ENCODE data around the gene MYBPC1. TPM values are rescaled to one million over a fixed set of nuclear protein-coding genes. Genes with fewer than 3 reads are reported as not detected.

Gene MYBPC1
- total and polyA plus RNA-seq, 2 of the 13 experiments (the other 11 are each of a cell fraction or from before 2014, with no cell fraction given) = 0.31 to 0.53 TPM

DNA sequence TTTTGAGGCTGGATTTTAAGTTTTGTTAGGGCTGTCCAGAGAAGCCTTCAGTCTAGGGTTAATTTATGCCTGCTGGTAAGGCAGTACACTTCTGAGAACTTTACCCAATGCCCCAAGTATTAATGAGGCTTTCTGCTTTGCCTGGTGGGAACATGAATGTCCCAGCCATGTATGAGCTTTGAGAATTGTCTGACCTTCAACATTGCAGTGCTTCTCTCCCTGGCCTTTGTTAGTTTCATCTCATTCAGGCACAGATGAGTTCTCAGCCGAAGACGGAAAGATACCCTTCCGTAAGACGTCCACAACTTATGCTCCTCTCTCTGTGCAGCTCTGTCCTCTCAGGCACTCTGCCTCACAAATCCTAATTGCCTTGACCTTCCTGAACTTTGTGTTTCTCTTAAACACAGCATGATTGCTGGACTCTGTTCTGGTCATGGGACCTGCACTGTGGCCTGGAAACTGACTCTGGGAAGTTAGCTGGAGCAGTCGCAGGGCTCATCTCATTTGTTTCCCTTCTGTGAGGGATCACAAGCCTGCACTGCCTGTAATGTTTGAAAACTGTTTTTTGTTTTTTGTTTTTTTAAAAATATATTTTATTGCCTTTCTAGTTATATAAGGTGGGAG, 118.4 kb downstream of the MYBPC1 start (continued):
- TF ChIP-seq, protein P1, sequence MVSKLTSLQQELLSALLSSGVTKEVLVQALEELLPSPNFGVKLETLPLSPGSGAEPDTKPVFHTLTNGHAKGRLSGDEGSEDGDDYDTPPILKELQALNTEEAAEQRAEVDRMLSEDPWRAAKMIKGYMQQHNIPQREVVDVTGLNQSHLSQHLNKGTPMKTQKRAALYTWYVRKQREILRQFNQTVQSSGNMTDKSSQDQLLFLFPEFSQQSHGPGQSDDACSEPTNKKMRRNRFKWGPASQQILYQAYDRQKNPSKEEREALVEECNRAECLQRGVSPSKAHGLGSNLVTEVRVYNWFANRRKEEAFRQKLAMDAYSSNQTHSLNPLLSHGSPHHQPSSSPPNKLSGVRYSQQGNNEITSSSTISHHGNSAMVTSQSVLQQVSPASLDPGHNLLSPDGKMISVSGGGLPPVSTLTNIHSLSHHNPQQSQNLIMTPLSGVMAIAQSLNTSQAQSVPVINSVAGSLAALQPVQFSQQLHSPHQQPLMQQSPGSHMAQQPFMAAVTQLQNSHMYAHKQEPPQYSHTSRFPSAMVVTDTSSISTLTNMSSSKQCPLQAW (CRISPR knock-in tag; IDR thresholded peaks at IDR 0.05) = peak; percentile 91
- TF ChIP-seq SIX1 (CRISPR knock-in tag; IDR thresholded peaks at IDR 0.05; ENCODE audit: borderline replicate concordance) = peak; percentile 67
- TF ChIP-seq SIX4 (CRISPR knock-in tag; IDR thresholded peaks at IDR 0.05) = peak; percentile 58; the same call in 1 of the 2 replicates
- no peak for TF ChIP-seq ZNF367 (CRISPR knock-in tag; IDR thresholded peaks at IDR 0.05; ENCODE audit: borderline replicate concordance)
- no peak for TF ChIP-seq ATAD3A (CRISPR knock-in tag; IDR thresholded peaks at IDR 0.05)
- TF ChIP-seq MIER2 (CRISPR knock-in tag; IDR thresholded peaks at IDR 0.05) = peak; percentile 63; the same call in 1 of the 2 replicates
- TF ChIP-seq, protein P2, sequence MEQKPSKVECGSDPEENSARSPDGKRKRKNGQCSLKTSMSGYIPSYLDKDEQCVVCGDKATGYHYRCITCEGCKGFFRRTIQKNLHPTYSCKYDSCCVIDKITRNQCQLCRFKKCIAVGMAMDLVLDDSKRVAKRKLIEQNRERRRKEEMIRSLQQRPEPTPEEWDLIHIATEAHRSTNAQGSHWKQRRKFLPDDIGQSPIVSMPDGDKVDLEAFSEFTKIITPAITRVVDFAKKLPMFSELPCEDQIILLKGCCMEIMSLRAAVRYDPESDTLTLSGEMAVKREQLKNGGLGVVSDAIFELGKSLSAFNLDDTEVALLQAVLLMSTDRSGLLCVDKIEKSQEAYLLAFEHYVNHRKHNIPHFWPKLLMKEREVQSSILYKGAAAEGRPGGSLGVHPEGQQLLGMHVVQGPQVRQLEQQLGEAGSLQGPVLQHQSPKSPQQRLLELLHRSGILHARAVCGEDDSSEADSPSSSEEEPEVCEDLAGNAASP (CRISPR knock-in tag; IDR thresholded peaks at IDR 0.05; ENCODE audit: borderline replicate concordance) = peak; percentile 93
- TF ChIP-seq FOXA3 (CRISPR knock-in tag; IDR thresholded peaks at IDR 0.05) = peak; percentile 76
- peak; percentile 93 for TF ChIP-seq SAP130 (CRISPR knock-in tag; IDR thresholded peaks at IDR 0.05; ENCODE audit: low read depth)
- peak; percentile 76 for TF ChIP-seq NCOR1 (IDR thresholded peaks at IDR 0.05; ENCODE audit: borderline replicate concordance, low read length)
- TF ChIP-seq SALL1 (CRISPR knock-in tag; IDR thresholded peaks at IDR 0.05) = peak; percentile 97
- peak; percentile 55 for TF ChIP-seq XRCC5 (optimal IDR thresholded peaks at IDR 0.05; ENCODE audit: low read length)
- TF ChIP-seq TBX2 (CRISPR knock-in tag; IDR thresholded peaks at IDR 0.05; ENCODE audit: borderline replicate concordance) = peak; percentile 71; the same call in 1 of the 2 replicates
- TF ChIP-seq ZMYM4 (CRISPR knock-in tag; IDR thresholded peaks at IDR 0.05) = peak; percentile 88
- peak; percentile 42; the same call in 1 of the 2 replicates for TF ChIP-seq ZNF335 (CRISPR knock-in tag; IDR thresholded peaks at IDR 0.05)
- peak; percentile 75; the same call in 1 of the 2 replicates for TF ChIP-seq ZNF878 (CRISPR knock-in tag; IDR thresholded peaks at IDR 0.05)
- peak; percentile 99 for TF ChIP-seq HNF4A (CRISPR knock-in tag; IDR thresholded peaks at IDR 0.05)
- 0 out of 2 replicates have a peak, but pooled peaks have one; percentile 31 for TF ChIP-seq ZNF792 (CRISPR knock-in tag; IDR thresholded peaks at IDR 0.05)
- no peak for TF ChIP-seq IKZF4 (CRISPR knock-in tag; IDR thresholded peaks at IDR 0.05; ENCODE audit: borderline replicate concordance, low read depth, not compliant biosample characterization)
- TF ChIP-seq, protein P3, sequence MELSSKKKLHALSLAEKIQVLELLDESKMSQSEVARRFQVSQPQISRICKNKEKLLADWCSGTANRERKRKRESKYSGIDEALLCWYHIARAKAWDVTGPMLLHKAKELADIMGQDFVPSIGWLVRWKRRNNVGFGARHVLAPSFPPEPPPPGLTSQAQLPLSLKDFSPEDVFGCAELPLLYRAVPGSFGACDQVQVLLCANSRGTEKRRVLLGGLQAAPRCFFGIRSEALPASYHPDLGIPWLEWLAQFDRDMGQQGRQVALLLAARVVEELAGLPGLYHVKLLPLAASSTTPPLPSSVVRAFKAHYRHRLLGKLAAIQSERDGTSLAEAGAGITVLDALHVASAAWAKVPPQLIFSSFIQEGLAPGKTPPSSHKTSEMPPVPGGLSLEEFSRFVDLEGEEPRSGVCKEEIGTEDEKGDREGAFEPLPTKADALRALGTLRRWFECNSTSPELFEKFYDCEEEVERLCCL (CRISPR knock-in tag; IDR thresholded peaks at IDR 0.05; ENCODE audit: borderline replicate concordance) = no peak
- TF ChIP-seq ZNF644 (CRISPR knock-in tag; IDR thresholded peaks at IDR 0.05; ENCODE audit: low read depth) = peak; percentile 69
- 0 out of 2 replicates have a peak, but pooled peaks have one; percentile 29 for TF ChIP-seq NFIC (IDR thresholded peaks at IDR 0.05; ENCODE audit: low read length)
- TF ChIP-seq PCBP2 (optimal IDR thresholded peaks at IDR 0.05; ENCODE audit: low read depth, low read length, poor library complexity, severe bottlenecking) = no peak
